ENCODE measurements around the gene IL36B. TPM values are rescaled to one million over a fixed set of nuclear protein-coding genes. Genes with fewer than 3 reads are reported as not detected.
A peak's percentile ranks its signal among the peaks of the same experiment; 100 is the strongest.

The IL36B gene
- polyA plus RNA-seq, 1 donor from 2014 or later: not detected

- Mint-ChIP-seq H3K4me3 (no peak overlapping the region), H3K27ac (no peak overlapping the region), H3K27me3 (peaks cover 34% of the 10 kb centered on the region), H3K9me3 (peaks cover 0 to 14% (median 10%) of the 10 kb centered on the region in 3 donors), H3K4me1 (no peaks in the 10 kb centered on the region), H3K36me3 (no peaks in the 10 kb centered on the region)
Measured at GRCh38 chr2:113015655-113016054, 37.0 kb downstream of the IL36B start.

GRCh38 chr2:113015042-113015441 is 37.6 kb downstream of the IL36B start:
- Mint-ChIP-seq H3K27ac (no peak overlapping the region), H3K4me1 (no peaks in the 10 kb centered on the region), H3K27me3 (peaks cover 34% of the 10 kb centered on the region), H3K4me3 (no peak overlapping the region), H3K9me3 (peaks cover 0 to 14% (median 10%) of the 10 kb centered on the region in 3 donors), H3K36me3 (no peaks in the 10 kb centered on the region)

- Mint-ChIP-seq H3K4me3 (no peak overlapping the region), H3K27ac (no peak overlapping the region), H3K27me3 (peaks cover 32% of the 10 kb centered on the region), H3K36me3 (no peaks in the 10 kb centered on the region), H3K4me1 (no peaks in the 10 kb centered on the region), H3K9me3 (peaks cover 0 to 14% (median 10%) of the 10 kb centered on the region in 3 donors)
Measured at GRCh38 chr2:113014067-113014466, 38.6 kb downstream of the IL36B start.

GRCh38 chr2:113013336-113013661 is 39.4 kb downstream of the IL36B start:
- H3K4me1 Mint-ChIP-seq: no peaks in the 10 kb centered on the region
- H3K27me3 Mint-ChIP-seq: peaks cover 28% of the 10 kb centered on the region
- H3K36me3 Mint-ChIP-seq: no peaks in the 10 kb centered on the region
- no peak overlapping the region for H3K4me3 Mint-ChIP-seq
- H3K9me3 Mint-ChIP-seq: peaks cover 0 to 7% (median 2%) of the 10 kb centered on the region in 3 donors
- no peak overlapping the region for H3K27ac Mint-ChIP-seq

GRCh38 chr2:113012436-113013335 is 40.0 kb downstream of the IL36B start:
- H3K36me3 Mint-ChIP-seq: no peaks in the 10 kb centered on the region
- H3K4me3 Mint-ChIP-seq: no peak overlapping the region
- no peak overlapping the region for H3K27ac Mint-ChIP-seq
- H3K27me3 Mint-ChIP-seq: peaks cover 26% of the 10 kb centered on the region
- H3K4me1 Mint-ChIP-seq: no peaks in the 10 kb centered on the region
- peaks cover 0 to 6% (median 0%) of the 10 kb centered on the region in 3 donors for H3K9me3 Mint-ChIP-seq

GRCh38 chr2:113011108-113011507 is 41.6 kb downstream of the IL36B start:
- H3K4me3 Mint-ChIP-seq: no peak overlapping the region
- no peaks in the 10 kb centered on the region for H3K9me3 Mint-ChIP-seq
- peaks cover 14% of the 10 kb centered on the region for H3K27me3 Mint-ChIP-seq
- H3K36me3 Mint-ChIP-seq: no peaks in the 10 kb centered on the region
- H3K4me1 Mint-ChIP-seq: no peaks in the 10 kb centered on the region
- no peak overlapping the region for H3K27ac Mint-ChIP-seq

GRCh38 chr2:113010088-113010487 is 42.6 kb downstream of the IL36B start:
- Mint-ChIP-seq H3K27me3 (peaks cover 12% of the 10 kb centered on the region), H3K4me1 (no peaks in the 10 kb centered on the region), H3K9me3 (no peaks in the 10 kb centered on the region), H3K27ac (no peak overlapping the region), H3K4me3 (no peak overlapping the region), H3K36me3 (no peaks in the 10 kb centered on the region)

GRCh38 chr2:113009622-113010021 is 43.0 kb downstream of the IL36B start:
- H3K27ac Mint-ChIP-seq: no peak overlapping the region

GRCh38 chr2:113007250-113007649 is 45.4 kb downstream of the IL36B start:
- Mint-ChIP-seq H3K9me3 (no peaks in the 10 kb centered on the region), H3K4me3 (no peak overlapping the region), H3K36me3 (no peaks in the 10 kb centered on the region), H3K27me3 (peaks cover 3% of the 10 kb centered on the region), H3K27ac (no peak overlapping the region), H3K4me1 (no peaks in the 10 kb centered on the region)

More at GRCh38 chr2:113009622-113010021, 43.0 kb downstream of the IL36B start:
- H3K27me3 Mint-ChIP-seq: peaks cover 8% of the 10 kb centered on the region
- H3K4me1 Mint-ChIP-seq: no peaks in the 10 kb centered on the region
- H3K36me3 Mint-ChIP-seq: no peaks in the 10 kb centered on the region
- no peak overlapping the region for H3K4me3 Mint-ChIP-seq
- no peaks in the 10 kb centered on the region for H3K9me3 Mint-ChIP-seq

- no peak within 1 kb of the TSS for H3K27ac Mint-ChIP-seq
Measured at GRCh38 chr2:113005030-113005509, 47.6 kb downstream of the IL36B start, which contains the start of gene IL36A. IL36A (plus strand) TSS chr2:113005459; CDS start chr2:113005872, 413 bp downstream.

GRCh38 chr2:113002677-113003076 is 50.0 kb downstream of the IL36B start:
- Mint-ChIP-seq H3K4me3 (no peak overlapping the region), H3K27ac (no peak overlapping the region), H3K9me3 (peaks cover 5 to 23% (median 22%) of the 10 kb centered on the region in 3 donors), H3K4me1 (no peaks in the 10 kb centered on the region), H3K36me3 (peaks cover 5% of the 10 kb centered on the region), H3K27me3 (peaks cover 14% of the 10 kb centered on the region)

More at GRCh38 chr2:113005030-113005509, 47.6 kb downstream of the IL36B start, which contains the start of gene IL36A:
- Mint-ChIP-seq H3K9me3 (peaks cover 5 to 16% (median 14%) of the 10 kb centered on the region in 3 donors), H3K4me3 (no peak within 1 kb of the TSS), H3K27me3 (peaks cover 12% of the 10 kb centered on the region), H3K36me3 (peaks cover 5% of the 10 kb centered on the region), H3K4me1 (no peaks in the 10 kb centered on the region)

- Mint-ChIP-seq H3K27ac (no peak overlapping the region), H3K27me3 (peaks cover 18% of the 10 kb centered on the region), H3K9me3 (peaks cover 5 to 23% (median 22%) of the 10 kb centered on the region in 3 donors), H3K4me1 (peaks cover 0 to 3% (median 2%) of the 10 kb centered on the region in 3 donors), H3K36me3 (peaks cover 5% of the 10 kb centered on the region), H3K4me3 (no peak overlapping the region)
Measured at GRCh38 chr2:113000436-113000835, 52.2 kb downstream of the IL36B start.

GRCh38 chr2:112997151-112997550 is 55.5 kb downstream of the IL36B start:
- H3K36me3 Mint-ChIP-seq: peaks cover 7% of the 10 kb centered on the region
- peaks cover 0 to 6% (median 5%) of the 10 kb centered on the region in 3 donors for H3K4me1 Mint-ChIP-seq
- H3K9me3 Mint-ChIP-seq: peaks cover 7 to 31% (median 25%) of the 10 kb centered on the region in 3 donors
- peaks cover 24% of the 10 kb centered on the region for H3K27me3 Mint-ChIP-seq
- H3K27ac Mint-ChIP-seq: no peak overlapping the region
- no peak overlapping the region for H3K4me3 Mint-ChIP-seq

GRCh38 chr2:112996635-112997034 is 56.0 kb downstream of the IL36B start:
- H3K4me1 Mint-ChIP-seq: peaks cover 0 to 6% (median 5%) of the 10 kb centered on the region in 3 donors
- no peak overlapping the region for H3K4me3 Mint-ChIP-seq
- peaks cover 7% of the 10 kb centered on the region for H3K36me3 Mint-ChIP-seq
- no peak overlapping the region for H3K27ac Mint-ChIP-seq
- peaks cover 7 to 34% (median 25%) of the 10 kb centered on the region in 3 donors for H3K9me3 Mint-ChIP-seq
- peaks cover 19% of the 10 kb centered on the region for H3K27me3 Mint-ChIP-seq

GRCh38 chr2:112995346-112995920 is 57.2 kb downstream of the IL36B start:
- Mint-ChIP-seq H3K4me3 (no peak overlapping the region), H3K27me3 (peaks cover 17% of the 10 kb centered on the region), H3K4me1 (peaks cover 0 to 6% (median 5%) of the 10 kb centered on the region in 3 donors), H3K27ac (peak overlapping the region in 1 of 3 donors; percentile 86), H3K36me3 (peaks cover 2% of the 10 kb centered on the region), H3K9me3 (peaks cover 4 to 22% (median 21%) of the 10 kb centered on the region in 3 donors)
